ENCODE results near the gene AKIP1.

The AKIP1 gene

DNA sequence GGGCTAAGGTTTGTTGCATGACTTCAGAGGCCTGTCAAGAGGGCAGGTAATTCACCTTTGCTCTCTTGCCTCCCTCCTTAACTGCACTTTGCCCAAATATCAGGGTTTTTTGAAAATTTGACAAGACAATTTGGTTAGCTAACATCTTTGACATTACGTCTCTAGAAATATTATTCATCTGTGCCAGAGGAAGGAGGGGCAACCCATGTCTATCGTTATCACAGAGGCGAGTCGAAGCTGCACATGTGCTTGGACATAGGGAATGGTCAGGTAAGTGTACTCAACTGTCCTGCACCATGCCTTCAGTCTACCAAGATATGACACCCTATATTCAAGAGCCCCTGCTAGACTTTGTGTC lies 3.7 kb downstream of the AKIP1 start:
- no peak for DNase-seq (ENCODE audit: low spot score)
- in situ Hi-C loops (cut with MboI; ENCODE audit: low pct_unique_long_range_greater_than_20kb, low sequenced_read_pairs, unreplicated experiment) = no loop called here
- TF ChIP-seq, protein P1, sequence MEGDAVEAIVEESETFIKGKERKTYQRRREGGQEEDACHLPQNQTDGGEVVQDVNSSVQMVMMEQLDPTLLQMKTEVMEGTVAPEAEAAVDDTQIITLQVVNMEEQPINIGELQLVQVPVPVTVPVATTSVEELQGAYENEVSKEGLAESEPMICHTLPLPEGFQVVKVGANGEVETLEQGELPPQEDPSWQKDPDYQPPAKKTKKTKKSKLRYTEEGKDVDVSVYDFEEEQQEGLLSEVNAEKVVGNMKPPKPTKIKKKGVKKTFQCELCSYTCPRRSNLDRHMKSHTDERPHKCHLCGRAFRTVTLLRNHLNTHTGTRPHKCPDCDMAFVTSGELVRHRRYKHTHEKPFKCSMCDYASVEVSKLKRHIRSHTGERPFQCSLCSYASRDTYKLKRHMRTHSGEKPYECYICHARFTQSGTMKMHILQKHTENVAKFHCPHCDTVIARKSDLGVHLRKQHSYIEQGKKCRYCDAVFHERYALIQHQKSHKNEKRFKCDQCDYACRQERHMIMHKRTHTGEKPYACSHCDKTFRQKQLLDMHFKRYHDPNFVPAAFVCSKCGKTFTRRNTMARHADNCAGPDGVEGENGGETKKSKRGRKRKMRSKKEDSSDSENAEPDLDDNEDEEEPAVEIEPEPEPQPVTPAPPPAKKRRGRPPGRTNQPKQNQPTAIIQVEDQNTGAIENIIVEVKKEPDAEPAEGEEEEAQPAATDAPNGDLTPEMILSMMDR (IDR thresholded peaks at IDR 0.05; ENCODE audit: extremely low read depth, insufficient read depth, missing control alignments) = no peak

- no peak for DNase-seq (ENCODE audit: low spot score)
- TF ChIP-seq, protein P1 (IDR thresholded peaks at IDR 0.05; ENCODE audit: extremely low read depth, insufficient read depth, missing control alignments) = no peak
- in situ Hi-C loops (cut with MboI; ENCODE audit: low pct_unique_long_range_greater_than_20kb, low sequenced_read_pairs, unreplicated experiment) = no loop called here
These were observed 6.3 kb downstream of the AKIP1 start for GRCh38 chr11:8917157-8917825.

DNA sequence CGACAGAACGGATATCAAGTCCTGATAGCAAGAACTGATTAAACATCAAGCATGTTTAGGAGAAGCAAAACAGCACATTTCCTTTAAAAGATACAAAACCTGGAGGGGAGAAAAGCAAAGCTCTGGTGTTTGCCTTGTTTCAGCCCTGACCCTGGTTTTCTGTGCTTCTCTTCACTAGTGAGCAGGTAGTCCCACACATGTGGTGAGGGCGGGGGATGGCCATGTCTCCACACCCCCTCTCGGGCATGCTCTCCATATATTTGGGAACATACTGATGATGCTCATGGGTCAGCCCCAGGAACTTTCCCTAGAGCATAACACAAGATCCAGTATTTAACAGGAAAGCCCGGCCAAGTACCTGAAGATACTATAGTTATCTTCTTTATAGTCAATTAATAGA lies 11.7 kb downstream of the AKIP1 start:
- TF ChIP-seq, protein P1 (IDR thresholded peaks at IDR 0.05; ENCODE audit: extremely low read depth, insufficient read depth, missing control alignments) = no peak
- DNase-seq (ENCODE audit: low spot score) = no peak
- in situ Hi-C loops (cut with MboI; ENCODE audit: low pct_unique_long_range_greater_than_20kb, low sequenced_read_pairs, unreplicated experiment) = no loop called here

GRCh38 chr11:8925711-8926110 lies 14.7 kb downstream of the AKIP1 start:
- in situ Hi-C loops (cut with MboI; ENCODE audit: low pct_unique_long_range_greater_than_20kb, low sequenced_read_pairs, unreplicated experiment) = no loop called here
- TF ChIP-seq, protein P1 (IDR thresholded peaks at IDR 0.05; ENCODE audit: extremely low read depth, insufficient read depth, missing control alignments) = no peak
- DNase-seq (ENCODE audit: low spot score) = no peak

- no peak for DNase-seq (ENCODE audit: low spot score)
- TF ChIP-seq, protein P1 (IDR thresholded peaks at IDR 0.05; ENCODE audit: extremely low read depth, insufficient read depth, missing control alignments) = no peak
- in situ Hi-C loops (cut with MboI; ENCODE audit: low pct_unique_long_range_greater_than_20kb, low sequenced_read_pairs, unreplicated experiment) = no loop called here
These were observed 15.2 kb downstream of the AKIP1 start for GRCh38 chr11:8926236-8926635.

DNA sequence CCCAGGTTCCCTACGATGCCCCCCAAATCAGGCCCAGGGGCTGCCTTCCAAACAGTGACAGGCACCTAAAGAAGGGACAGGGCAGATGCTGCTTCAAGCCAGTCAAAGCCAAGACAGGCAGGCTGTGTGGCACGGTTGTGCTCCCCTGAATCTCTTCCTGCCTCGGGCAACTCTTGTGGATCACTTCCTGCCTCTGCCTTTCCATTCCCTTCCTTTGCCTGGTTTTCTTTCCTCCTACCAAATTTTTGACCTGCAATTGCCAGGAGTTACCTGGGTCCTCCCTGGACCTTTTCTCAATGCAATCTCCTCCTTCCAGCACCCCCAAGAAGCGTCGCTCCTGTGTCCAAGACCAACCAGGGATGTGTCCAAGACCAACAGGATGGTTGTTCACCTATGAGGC lies 16.2 kb downstream of the AKIP1 start:
- TF ChIP-seq, protein P1 (IDR thresholded peaks at IDR 0.05; ENCODE audit: extremely low read depth, insufficient read depth, missing control alignments) = no peak
- in situ Hi-C loops (cut with MboI; ENCODE audit: low pct_unique_long_range_greater_than_20kb, low sequenced_read_pairs, unreplicated experiment) = no loop called here

More for the DNA sequence above, 16.2 kb downstream of the AKIP1 start:
- DNase-seq (ENCODE audit: low spot score) = no peak

Data from GM13977 (cell line).